Thoracic aorta (tissue), 2 donors: ENCODE measurements around the gene EIF2S3B. TPM values are rescaled to one million over a fixed set of nuclear protein-coding genes. Genes with fewer than 3 reads are reported as not detected.

Source experiments
- ATAC-seq: fragments of 150-250 bp; one replicate; pipeline ENCODE4 v1.8.0; 2017; ENCODE audit warnings: low read depth; ENCODE audit not compliant: insufficient number of reproducible peaks, low FRiP score
- DNase-seq: peaks from one replicate; pipeline ENCODE4 v3.0.0-alpha.2; 2020; ENCODE audit warnings: low spot score
- H3K27ac ChIP-seq, 2 donors: fragments of 200-600 bp; sonication (generic); 1 replicate in 1 of 2; 2 replicates in 1 of 2; pipeline ENCODE4 v1.5.1; 2016; ENCODE audit warnings: mild to moderate bottlenecking in 2 of 2, moderate library complexity in 2 of 2
- H3K27me3 ChIP-seq: fragments of 200-600 bp; sonication (generic); replicated peaks from 2 replicates; pipeline ENCODE4 v1.6.0; 2016; ENCODE audit warnings: mild to moderate bottlenecking; ENCODE audit not compliant: insufficient read depth
- H3K36me3 ChIP-seq: fragments of 200-600 bp; sonication (generic); one replicate; pipeline ENCODE4 v1.5.1; 2016
- H3K4me1 ChIP-seq, 2 donors: fragments of 200-600 bp; sonication (generic); 1 replicate in 1 of 2; 2 replicates in 1 of 2; pipeline versions ENCODE4 v1.5.1 to v1.6.0; 2016; ENCODE audit warnings: low read depth in 2 of 2, mild to moderate bottlenecking in 1 of 2; ENCODE audit not compliant: control insufficient read depth in 1 of 2
- H3K4me3 ChIP-seq: fragments of 200-600 bp; sonication (generic); 2 replicates; pipeline ENCODE4 v1.5.1; 2016; ENCODE audit warnings: mild to moderate bottlenecking
- H3K9me3 ChIP-seq: fragments of 200-600 bp; sonication (generic); 2 replicates; pipeline ENCODE4 v1.5.1; 2016
- total RNA-seq, 2 donors: library from RNA; depleted of rRNA; stranded (reverse); fragments of >200 nt; gene quantifications; one replicate each; pipeline versions ENCODE4 v1.1.0 to v1.2.3, GENCODE V29; 2016
- TF ChIP-seq, protein P1 (sequence below): fragments of 200-600 bp; sonication (generic); IDR thresholded peaks from one replicate; pipeline ENCODE4 v1.5.1; 2019; ENCODE audit warnings: antibody characterized with exemption

The EIF2S3B gene
- total RNA-seq, 2 donors from 2014 or later, result 0.56 TPM; not detected in 1

DNA sequence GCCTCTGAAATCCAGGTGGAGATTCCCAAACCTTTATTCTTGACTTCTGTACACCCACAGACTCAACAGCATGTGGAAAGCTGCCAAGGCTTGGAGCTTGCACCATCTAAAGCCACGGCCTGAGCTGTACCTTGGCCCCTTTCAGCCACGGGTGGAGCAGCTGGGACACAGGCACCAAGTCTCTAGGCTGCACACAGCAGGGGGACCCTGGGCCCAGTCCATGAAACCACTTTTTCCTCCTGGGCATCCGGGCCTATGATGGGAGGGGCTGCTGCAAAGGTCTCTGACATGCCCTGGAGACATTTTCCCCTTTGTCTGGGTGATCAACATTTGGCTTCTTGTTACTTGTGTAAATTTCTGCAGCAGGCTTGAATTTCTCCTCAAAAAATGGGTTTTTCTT lies 32.0 kb downstream of the EIF2S3B start:
- no peak for DNase-seq
- Histone ChIP-seq H3K27me3 (no peaks in the 10 kb centered on the region), H3K9me3 (no peaks in the 10 kb centered on the region), H3K27ac (no peak overlapping the region), H3K4me3 (no peak overlapping the region), H3K4me1 (no peaks in the 10 kb centered on the region), H3K36me3 (no peaks in the 10 kb centered on the region)
- TF ChIP-seq, protein P1, sequence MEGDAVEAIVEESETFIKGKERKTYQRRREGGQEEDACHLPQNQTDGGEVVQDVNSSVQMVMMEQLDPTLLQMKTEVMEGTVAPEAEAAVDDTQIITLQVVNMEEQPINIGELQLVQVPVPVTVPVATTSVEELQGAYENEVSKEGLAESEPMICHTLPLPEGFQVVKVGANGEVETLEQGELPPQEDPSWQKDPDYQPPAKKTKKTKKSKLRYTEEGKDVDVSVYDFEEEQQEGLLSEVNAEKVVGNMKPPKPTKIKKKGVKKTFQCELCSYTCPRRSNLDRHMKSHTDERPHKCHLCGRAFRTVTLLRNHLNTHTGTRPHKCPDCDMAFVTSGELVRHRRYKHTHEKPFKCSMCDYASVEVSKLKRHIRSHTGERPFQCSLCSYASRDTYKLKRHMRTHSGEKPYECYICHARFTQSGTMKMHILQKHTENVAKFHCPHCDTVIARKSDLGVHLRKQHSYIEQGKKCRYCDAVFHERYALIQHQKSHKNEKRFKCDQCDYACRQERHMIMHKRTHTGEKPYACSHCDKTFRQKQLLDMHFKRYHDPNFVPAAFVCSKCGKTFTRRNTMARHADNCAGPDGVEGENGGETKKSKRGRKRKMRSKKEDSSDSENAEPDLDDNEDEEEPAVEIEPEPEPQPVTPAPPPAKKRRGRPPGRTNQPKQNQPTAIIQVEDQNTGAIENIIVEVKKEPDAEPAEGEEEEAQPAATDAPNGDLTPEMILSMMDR, result no peak
- ATAC-seq, result no peak

DNA sequence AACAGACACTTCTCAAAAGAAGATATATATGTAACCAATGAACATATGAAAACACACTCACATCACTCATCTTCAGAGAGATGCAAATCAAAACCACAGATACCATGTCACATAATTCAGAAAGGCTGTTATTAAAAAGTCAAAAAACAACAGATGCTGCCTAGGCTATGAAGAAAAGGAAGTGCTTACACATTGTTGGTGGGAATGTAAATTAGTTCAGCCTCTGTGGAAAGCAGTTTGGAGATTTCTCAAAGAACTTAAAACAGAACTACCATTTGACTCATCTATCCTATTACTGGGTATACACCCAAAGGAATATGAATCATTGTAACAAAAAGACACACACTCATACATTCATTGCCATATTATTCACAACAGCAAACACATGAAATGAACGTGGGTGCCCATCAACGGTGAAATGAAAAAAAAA lies 35.1 kb downstream of the EIF2S3B start:
- Histone ChIP-seq H3K27ac (no peak overlapping the region), H3K4me1 (no peaks in the 10 kb centered on the region), H3K27me3 (no peaks in the 10 kb centered on the region), H3K4me3 (no peak overlapping the region), H3K9me3 (no peaks in the 10 kb centered on the region), H3K36me3 (no peaks in the 10 kb centered on the region)
- ATAC-seq (no peak), DNase-seq (no peak)
- TF ChIP-seq, protein P1, result no peak

DNA sequence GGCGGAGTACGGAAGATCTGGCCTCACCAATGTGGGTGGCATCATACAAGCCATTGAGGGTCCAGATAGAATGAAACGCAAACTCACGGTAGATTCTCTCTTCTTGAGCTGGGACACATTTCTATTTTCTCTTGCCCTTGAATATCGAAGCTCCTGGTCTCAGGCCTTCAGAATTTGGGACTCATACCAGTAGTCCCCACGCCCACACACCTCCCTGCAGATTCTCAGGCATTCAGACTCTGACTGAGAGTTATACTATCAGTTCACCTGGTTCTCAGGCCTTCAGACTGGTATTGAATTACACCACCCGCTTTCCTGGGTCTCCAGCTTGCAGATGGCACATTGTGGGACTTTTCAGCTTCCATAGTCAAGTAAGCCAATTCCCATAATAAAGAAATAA lies 37.8 kb downstream of the EIF2S3B start:
- DNase-seq, result no peak

DNA sequence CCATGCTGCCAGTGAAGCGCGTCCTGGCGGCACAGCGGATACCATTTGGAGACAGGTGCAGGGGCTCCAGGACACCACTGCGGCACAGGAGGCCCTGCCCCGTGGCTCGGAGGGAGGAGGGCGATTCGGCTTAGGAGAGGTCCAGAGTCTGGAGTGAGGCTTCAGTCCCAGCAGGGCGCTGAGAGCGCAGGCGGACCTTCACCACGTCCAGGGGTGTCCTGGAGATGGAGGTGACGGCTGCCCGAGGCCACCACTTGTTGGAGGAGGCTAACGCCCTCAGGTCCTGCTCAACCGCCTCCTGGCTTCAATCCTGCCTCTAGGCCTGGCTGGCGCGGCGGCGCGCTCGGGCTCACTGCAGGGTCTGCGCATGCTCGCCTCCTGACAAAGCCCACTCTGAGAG lies 45.7 kb downstream of the EIF2S3B start:
- Histone ChIP-seq H3K4me3 (no peak overlapping the region), H3K4me1 (no peaks in the 10 kb centered on the region), H3K27me3 (no peaks in the 10 kb centered on the region), H3K27ac (no peak overlapping the region), H3K9me3 (no peaks in the 10 kb centered on the region), H3K36me3 (no peaks in the 10 kb centered on the region)
- TF ChIP-seq, protein P1, result no peak
- DNase-seq (no peak), ATAC-seq (no peak)

More for the DNA sequence above, 37.8 kb downstream of the EIF2S3B start:
- Histone ChIP-seq H3K27me3 (no peaks in the 10 kb centered on the region), H3K4me1 (no peaks in the 10 kb centered on the region), H3K9me3 (no peaks in the 10 kb centered on the region), H3K36me3 (no peaks in the 10 kb centered on the region), H3K27ac (no peak overlapping the region), H3K4me3 (no peak overlapping the region)
- ATAC-seq, result no peak
- TF ChIP-seq, protein P1, result no peak

DNA sequence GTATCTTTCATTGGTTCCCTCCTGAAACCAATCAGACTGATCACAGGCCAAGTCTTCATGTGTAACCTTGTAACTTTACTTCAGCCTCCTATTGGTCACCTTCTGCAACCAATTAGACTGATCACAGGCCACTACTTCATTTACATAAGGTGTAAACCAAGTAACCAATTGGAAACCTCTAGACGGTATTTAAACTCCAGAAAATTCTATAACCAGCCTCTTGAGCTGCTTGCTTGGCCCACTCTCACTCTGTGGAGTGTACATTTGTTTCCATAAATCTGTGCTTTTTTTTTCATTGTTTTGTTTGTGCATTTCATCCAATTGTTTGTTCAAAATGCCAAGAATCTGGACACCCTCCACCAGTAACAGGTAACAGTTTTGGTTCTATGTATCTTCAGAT lies 47.5 kb downstream of the EIF2S3B start:
- no peaks in the 10 kb centered on the region for H3K9me3 ChIP-seq
- no peak overlapping the region for H3K27ac ChIP-seq
- TF ChIP-seq, protein P1, result no peak
- ATAC-seq (no peak), DNase-seq (no peak)
- H3K4me3 ChIP-seq, result no peak overlapping the region
- no peaks in the 10 kb centered on the region for H3K4me1 ChIP-seq
- H3K27me3 ChIP-seq, result no peaks in the 10 kb centered on the region
- no peaks in the 10 kb centered on the region for H3K36me3 ChIP-seq
